Measurements from ENCODE around the gene MAGI1. TPM values are rescaled to one million over a fixed set of nuclear protein-coding genes. Genes with fewer than 3 reads are reported as not detected.

The MAGI1 gene
- total RNA-seq, 3 donors from 2014 or later (not counting 1 experiment from before 2014, with no cell fraction given), result not detected

DNA sequence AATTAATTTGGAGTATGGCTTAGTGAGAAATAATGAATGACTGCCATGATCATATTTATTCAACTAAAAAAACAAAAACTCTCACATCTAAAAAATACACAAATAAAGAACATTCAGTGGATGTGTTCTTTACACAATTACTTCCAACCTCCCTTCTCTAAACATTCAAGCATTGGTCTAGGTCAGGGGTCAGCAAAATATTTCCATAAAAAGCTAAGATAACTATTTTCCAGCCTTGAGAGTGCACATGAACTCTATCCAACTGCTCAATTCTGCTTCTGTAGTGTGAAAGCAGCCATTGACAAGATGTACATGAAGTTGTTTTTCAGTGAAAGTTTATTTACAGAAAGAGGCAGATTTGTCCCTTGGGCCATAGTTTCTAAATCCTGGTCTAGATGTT, 406.3 kb downstream of the MAGI1 start:
- Mint-ChIP-seq H3K4me3 (no peak overlapping the region), H3K36me3 (no peaks in the 10 kb centered on the region)
- DNase-seq, result no peak

DNA sequence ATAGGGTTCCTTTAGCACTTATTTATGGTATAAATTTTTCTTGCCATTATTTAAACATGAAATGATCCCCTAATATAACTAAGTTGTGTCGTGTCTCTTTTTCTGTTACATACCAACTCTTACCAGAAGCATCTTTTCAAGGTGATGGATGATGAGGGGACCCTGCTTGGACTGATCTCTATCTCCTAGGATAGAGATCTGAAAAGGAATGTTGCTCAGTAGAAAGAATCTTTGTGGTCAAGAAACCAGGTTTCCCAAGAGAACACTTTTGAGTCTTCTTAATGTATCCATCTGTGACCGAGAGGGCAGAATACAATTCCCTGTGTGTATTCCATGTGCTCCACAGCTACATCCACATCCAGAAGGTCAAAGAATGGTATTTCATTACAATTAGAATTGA, 409.7 kb downstream of the MAGI1 start:
- intact Hi-C loops (cut with micrococcal nuclease), result no loop called here
- H3K4me3 ChIP-seq (ENCODE audit: low read length), result no peak overlapping the region
- Mint-ChIP-seq H3K27ac (no peak overlapping the region), H3K9me3 (peaks cover 7 to 14% of the 10 kb centered on the region in 2 donors), H3K4me3 (no peak overlapping the region), H3K4me1 (no peaks in the 10 kb centered on the region), H3K27me3 (ENCODE audit: low read depth in 2 of 2) (no peaks in the 10 kb centered on the region), H3K36me3 (no peaks in the 10 kb centered on the region)
- ATAC-seq (no peak), DNase-seq (no peak)
- no peaks in the 10 kb centered on the region for H3K27me3 ChIP-seq (ENCODE audit: control insufficient read depth, insufficient read depth, low read length)
- no peaks in the 10 kb centered on the region for H3K36me3 ChIP-seq (ENCODE audit: control insufficient read depth, insufficient read depth, low read length)
- no peak for TF ChIP-seq CTCF (IDR thresholded peaks at IDR 0.05)
- H3K4me1 ChIP-seq (ENCODE audit: control insufficient read depth, insufficient read depth, low read length), result no peaks in the 10 kb centered on the region
- H3K27ac ChIP-seq (ENCODE audit: low read length), result no peak overlapping the region
- no peaks in the 10 kb centered on the region for H3K9me3 ChIP-seq (ENCODE audit: control insufficient read depth, insufficient read depth, low read length)
- WGBS (ENCODE audit: insufficient coverage), result 83% methylated on average over 1 of the region's 2 CpGs

More for the DNA sequence above, 406.3 kb downstream of the MAGI1 start:
- H3K27me3 Mint-ChIP-seq (ENCODE audit: low read depth in 2 of 2), result no peaks in the 10 kb centered on the region
- H3K27me3 ChIP-seq (ENCODE audit: control insufficient read depth, insufficient read depth, low read length), result no peaks in the 10 kb centered on the region
- peaks cover 9 to 12% of the 10 kb centered on the region in 2 donors for H3K9me3 Mint-ChIP-seq
- H3K4me3 ChIP-seq (ENCODE audit: low read length), result no peak overlapping the region
- H3K4me1 ChIP-seq (ENCODE audit: control insufficient read depth, insufficient read depth, low read length), result no peaks in the 10 kb centered on the region
- H3K36me3 ChIP-seq (ENCODE audit: control insufficient read depth, insufficient read depth, low read length), result no peaks in the 10 kb centered on the region
- intact Hi-C loops (cut with micrococcal nuclease), result no loop called here
- no peaks in the 10 kb centered on the region for H3K9me3 ChIP-seq (ENCODE audit: control insufficient read depth, insufficient read depth, low read length)
- no peaks in the 10 kb centered on the region for H3K4me1 Mint-ChIP-seq
- no peak overlapping the region for H3K27ac ChIP-seq (ENCODE audit: low read length)
- no peak overlapping the region for H3K27ac Mint-ChIP-seq
- no peak for TF ChIP-seq CTCF (IDR thresholded peaks at IDR 0.05)
- ATAC-seq, result no peak

DNA sequence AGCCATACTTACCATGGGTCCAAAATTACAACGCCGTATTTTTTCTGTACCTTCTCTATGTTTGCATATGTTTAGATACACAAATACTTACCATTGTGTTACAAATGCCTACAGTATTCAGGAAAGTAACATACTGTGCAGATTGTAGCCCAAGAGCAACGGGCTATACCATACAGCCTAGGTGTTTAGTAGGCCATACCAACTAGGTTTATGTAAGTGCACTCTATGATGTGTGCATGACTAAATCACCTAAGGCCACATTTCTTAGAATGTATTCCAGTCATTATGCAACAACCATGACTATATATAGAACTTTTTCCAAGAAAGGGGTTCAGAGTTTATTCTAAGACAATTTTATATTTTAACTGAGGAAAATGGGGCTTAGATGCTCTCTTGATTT, 411.7 kb downstream of the MAGI1 start:
- no peak for TF ChIP-seq CTCF (IDR thresholded peaks at IDR 0.05)
- Histone ChIP-seq H3K36me3 (ENCODE audit: control insufficient read depth, insufficient read depth, low read length) (no peaks in the 10 kb centered on the region), H3K4me3 (ENCODE audit: low read length) (no peak overlapping the region), H3K27ac (ENCODE audit: low read length) (no peak overlapping the region), H3K9me3 (ENCODE audit: control insufficient read depth, insufficient read depth, low read length) (no peaks in the 10 kb centered on the region), H3K4me1 (ENCODE audit: control insufficient read depth, insufficient read depth, low read length) (no peaks in the 10 kb centered on the region), H3K27me3 (ENCODE audit: control insufficient read depth, insufficient read depth, low read length) (no peaks in the 10 kb centered on the region)
- H3K9me3 Mint-ChIP-seq, result peaks cover 7 to 14% of the 10 kb centered on the region in 2 donors
- DNase-seq (no peak), ATAC-seq (no peak)
- H3K36me3 Mint-ChIP-seq, result no peaks in the 10 kb centered on the region
- H3K4me3 Mint-ChIP-seq, result no peak overlapping the region
- 93% methylated on average over 3 of the region's 3 CpGs for WGBS (ENCODE audit: insufficient coverage)
- no peaks in the 10 kb centered on the region for H3K27me3 Mint-ChIP-seq (ENCODE audit: low read depth in 2 of 2)
- intact Hi-C loops (cut with micrococcal nuclease), result no loop called here
- no peak overlapping the region for H3K27ac Mint-ChIP-seq
- H3K4me1 Mint-ChIP-seq, result no peaks in the 10 kb centered on the region

DNA sequence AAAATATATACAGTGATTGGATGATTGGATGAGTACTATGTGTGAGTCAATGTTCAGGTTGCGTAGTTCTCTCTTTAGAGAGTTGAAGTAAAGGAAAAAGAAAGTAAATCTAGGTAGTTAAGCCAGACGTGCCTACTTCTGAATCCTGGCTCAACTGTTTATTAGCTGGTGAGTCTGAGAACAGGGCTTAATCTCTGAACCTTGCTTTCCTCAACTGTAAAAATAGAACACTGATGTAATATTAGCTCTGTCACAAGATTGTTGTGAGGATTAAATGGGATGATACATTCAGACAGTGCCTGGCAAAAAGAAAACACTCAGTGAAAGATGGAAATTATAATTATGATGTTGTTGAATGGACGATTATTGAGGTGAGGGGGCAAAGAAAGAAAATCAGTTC, 413.4 kb downstream of the MAGI1 start:
- no peaks in the 10 kb centered on the region for H3K36me3 Mint-ChIP-seq
- WGBS (ENCODE audit: insufficient coverage), result 43% methylated on average over 2 of the region's 3 CpGs
- ATAC-seq, result no peak
- Histone ChIP-seq H3K9me3 (ENCODE audit: control insufficient read depth, insufficient read depth, low read length) (no peaks in the 10 kb centered on the region), H3K27me3 (ENCODE audit: control insufficient read depth, insufficient read depth, low read length) (no peaks in the 10 kb centered on the region), H3K27ac (ENCODE audit: low read length) (no peak overlapping the region), H3K4me3 (ENCODE audit: low read length) (no peak overlapping the region), H3K4me1 (ENCODE audit: control insufficient read depth, insufficient read depth, low read length) (no peaks in the 10 kb centered on the region), H3K36me3 (ENCODE audit: control insufficient read depth, insufficient read depth, low read length) (no peaks in the 10 kb centered on the region)
- intact Hi-C loops (cut with micrococcal nuclease), result no loop called here
- H3K4me1 Mint-ChIP-seq, result no peaks in the 10 kb centered on the region
- peaks cover 3 to 9% of the 10 kb centered on the region in 2 donors for H3K9me3 Mint-ChIP-seq
- H3K27me3 Mint-ChIP-seq (ENCODE audit: low read depth in 2 of 2), result no peaks in the 10 kb centered on the region
- no peak overlapping the region for H3K27ac Mint-ChIP-seq
- no peak for DNase-seq
- H3K4me3 Mint-ChIP-seq, result no peak overlapping the region
- no peak for TF ChIP-seq CTCF (IDR thresholded peaks at IDR 0.05)

All from natural killer cell (primary cell).